GM19023 (cell line): ENCODE results near the gene ARV1.
"Not testable (repeated sequence)": the region's sequence is repeated elsewhere in the genome, so short reads cannot be mapped to it uniquely, and the experiment has no call there.

ENCODE experiments used
- ATAC-seq: cut with Tn5 transposase; IDR thresholded peaks from one replicate; pipeline ENCODE4 v1.9.1; 2021; ENCODE audit warnings: mild to moderate bottlenecking, moderate library complexity; ENCODE audit not compliant: unreplicated experiment

Gene ARV1

GRCh38 chr1:230976360-230976759, 2.5 kb upstream of the ARV1 start:
- no peak for ATAC-seq

GRCh38 chr1:230976825-230977747, 1.8 kb upstream of the ARV1 start:
- no peak for ATAC-seq

GRCh38 chr1:230977761-230978490, 968 bp upstream of the ARV1 start:
- peak; percentile 9 for ATAC-seq

- no peak for ATAC-seq
Measured at GRCh38 chr1:230979389-230979716, 459 bp downstream of the ARV1 start.

GRCh38 chr1:230979952-230980351, 1.1 kb downstream of the ARV1 start:
- ATAC-seq, result no peak

GRCh38 chr1:230982696-230983095, 3.8 kb downstream of the ARV1 start:
- ATAC-seq, result no peak

GRCh38 chr1:230983811-230984210, 4.9 kb downstream of the ARV1 start:
- ATAC-seq, result no peak

- not testable (repeated sequence) for ATAC-seq
Measured at GRCh38 chr1:230984622-230985515, 6.0 kb downstream of the ARV1 start.

- no peak for ATAC-seq
Measured at GRCh38 chr1:230985711-230986110, 6.8 kb downstream of the ARV1 start.

- ATAC-seq, result no peak
Measured at GRCh38 chr1:230986976-230987375, 8.1 kb downstream of the ARV1 start.

GRCh38 chr1:230987448-230987847, 8.6 kb downstream of the ARV1 start:
- ATAC-seq, result no peak

GRCh38 chr1:230992100-230992774, 13.3 kb downstream of the ARV1 start:
- ATAC-seq, result no peak

- ATAC-seq, result no peak
Measured at GRCh38 chr1:230994860-230995259, 16.0 kb downstream of the ARV1 start.

GRCh38 chr1:231000201-231000600, 21.3 kb downstream of the ARV1 start:
- ATAC-seq, result no peak

- ATAC-seq, result no peak
Measured at GRCh38 chr1:231000639-231001038, 21.7 kb downstream of the ARV1 start.

- ATAC-seq, result no peak
Measured at GRCh38 chr1:231001892-231002291, 23.0 kb downstream of the ARV1 start.

- ATAC-seq, result not testable (repeated sequence)
Measured at GRCh38 chr1:231007535-231007934, 28.6 kb downstream of the ARV1 start.

- no peak for ATAC-seq
Measured at GRCh38 chr1:231011360-231011759, 32.5 kb downstream of the ARV1 start.

- ATAC-seq, result no peak
Measured at GRCh38 chr1:231011963-231012362, 33.1 kb downstream of the ARV1 start.

GRCh38 chr1:231013391-231014015, 34.6 kb downstream of the ARV1 start:
- ATAC-seq, result no peak
